ENCODE results near the gene ALDH1B1. TPM values are rescaled to one million over a fixed set of nuclear protein-coding genes. Genes with fewer than 3 reads are reported as not detected.

Gene ALDH1B1
- total RNA-seq (10 to 100 TPM; 15.5 to 46.8 (median 19.5) TPM), polyA plus RNA-seq (10 to 100 TPM in 1 of 3 donors, 1 to 10 TPM in 2; 4.4 to 41.4 (median 6.2) TPM)
- long read RNA-seq, donor 1, transcript ALDH1B1-201 (2 exons, 3,066 nt): major isoform, 28 of 28 reads
- long read RNA-seq, donor 1, partial matches to known transcripts: 0 of 28 reads
- long read RNA-seq, donor 1, other reads (novel, unspliced or antisense): 0 of 28 reads
- long read RNA-seq, donor 2, transcript ALDH1B1-201 (2 exons, 3,066 nt): major isoform, 8 of 8 reads
- long read RNA-seq, donor 2, partial matches to known transcripts: 0 of 8 reads
- long read RNA-seq, donor 2, other reads (novel, unspliced or antisense): 0 of 8 reads
- long read RNA-seq, donor 3, transcript ALDH1B1-201 (2 exons, 3,066 nt): major isoform, 18 of 18 reads
- long read RNA-seq, donor 3, partial matches to known transcripts: 0 of 18 reads
- long read RNA-seq, donor 3, other reads (novel, unspliced or antisense): 0 of 18 reads
- long read RNA-seq, donor 4, transcript ALDH1B1-201 (2 exons, 3,066 nt): major isoform, 13 of 15 reads
- long read RNA-seq, donor 4, partial matches to known transcripts: 0 of 15 reads
- long read RNA-seq, donor 4, other reads (novel, unspliced or antisense): 2 of 15 reads
- long read RNA-seq, donor 5, transcript ALDH1B1-201 (2 exons, 3,066 nt): major isoform, 63 of 70 reads
- long read RNA-seq, donor 5, partial matches to known transcripts: 0 of 70 reads
- long read RNA-seq, donor 5, other reads (novel, unspliced or antisense): 6 of 70 reads
- long read RNA-seq, donor 6, transcript ALDH1B1-201 (2 exons, 3,066 nt): major isoform, 5 of 9 reads
- long read RNA-seq, donor 6, partial matches to known transcripts: 0 of 9 reads
- long read RNA-seq, donor 6, other reads (novel, unspliced or antisense): 4 of 9 reads
- long read RNA-seq, donor 7, transcript ALDH1B1-201 (2 exons, 3,066 nt): major isoform, 16 of 17 reads
- long read RNA-seq, donor 7, partial matches to known transcripts: 0 of 17 reads
- long read RNA-seq, donor 7, other reads (novel, unspliced or antisense): 0 of 17 reads
- long read RNA-seq, donor 8, transcript ALDH1B1-201 (2 exons, 3,066 nt): major isoform, 32 of 32 reads
- long read RNA-seq, donor 8, partial matches to known transcripts: 0 of 32 reads
- long read RNA-seq, donor 8, other reads (novel, unspliced or antisense): 0 of 32 reads
- long read RNA-seq, donor 9, transcript ALDH1B1-201 (2 exons, 3,066 nt): major isoform, 15 of 53 reads
- long read RNA-seq, donor 9, partial matches to known transcripts: 38 of 53 reads
- long read RNA-seq, donor 9, other reads (novel, unspliced or antisense): 0 of 53 reads
- long read RNA-seq, donor 10, transcript ALDH1B1-201 (2 exons, 3,066 nt): major isoform, 15 of 17 reads
- long read RNA-seq, donor 10, partial matches to known transcripts: 0 of 17 reads
- long read RNA-seq, donor 10, other reads (novel, unspliced or antisense): 0 of 17 reads

DNA sequence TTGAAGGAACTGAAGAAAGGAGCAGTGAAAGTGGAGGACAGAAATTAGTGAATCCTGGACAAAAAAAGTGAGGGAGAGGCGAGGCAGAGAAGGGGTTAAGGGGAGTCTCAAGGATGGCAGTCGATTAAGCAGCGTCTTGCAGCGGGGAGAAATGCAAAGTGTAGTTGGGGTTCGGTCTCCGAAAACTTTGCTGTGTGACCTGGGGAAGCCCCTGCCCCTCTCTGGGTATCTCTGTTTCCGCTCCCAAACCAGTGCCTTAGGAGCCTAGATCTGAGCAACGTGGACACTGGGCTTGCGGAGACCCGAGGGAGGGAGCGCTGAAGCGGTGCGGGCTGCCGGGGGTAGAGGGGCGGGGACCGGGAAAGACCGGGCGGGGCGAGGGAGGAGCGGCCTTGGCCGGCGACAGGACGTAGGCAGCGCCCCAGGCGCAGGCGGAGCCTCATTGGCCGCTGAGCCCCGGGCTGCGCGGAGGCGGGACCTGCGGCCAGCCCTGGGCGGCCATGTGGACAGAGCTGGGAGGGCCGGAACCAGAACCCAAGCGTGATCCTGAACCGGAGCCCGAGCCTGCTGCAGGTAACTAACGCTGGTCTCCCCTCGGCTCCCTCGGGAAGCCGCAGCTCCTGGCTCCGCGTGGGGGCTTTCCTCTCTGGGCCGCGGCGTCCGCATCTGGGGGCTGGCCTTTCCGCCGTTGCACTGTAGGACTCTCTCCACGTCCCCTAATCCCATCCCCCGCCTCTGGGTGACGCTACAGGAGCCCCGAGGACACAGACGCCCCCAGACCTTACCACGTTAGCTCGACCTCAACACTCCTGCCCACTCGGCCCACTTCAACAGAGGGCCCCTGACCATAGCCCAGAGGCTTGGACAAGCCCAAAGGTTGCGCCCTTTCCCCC is at the start of gene ALDH1B1:
TSS of gene ALDH1B1 (plus strand) at position 468 of the 893 bp plus-strand sequence. CDS start 3,047 bp downstream, outside the sequence.
- Histone ChIP-seq H3K4me1 (replicated peaks in 1 of 2) (peaks cover 8 to 11% of the 10 kb centered on the region in 2 donors), H3K36me3 (replicated peaks in 1 of 2) (no peaks in the 10 kb centered on the region), H3K27me3 (no peaks in the 10 kb centered on the region), H3K4me3 (peak within 1 kb of the TSS; percentile 28 to 89 (median 60)), H3K9me3 (replicated peaks in 1 of 3) (no peaks in the 10 kb centered on the region), H3K27ac (peak within 1 kb of the TSS in 2 of 5 donors; percentile 33 to 57)
- peak; percentile 85 to 90 (median 89) for DNase-seq
- TF ChIP-seq POLR2A (IDR thresholded peaks at IDR 0.05): peak in 1 of 2 donors; percentile 64
- TF ChIP-seq CTCF (IDR thresholded peaks at IDR 0.05): peak in 2 of 6 experiments; percentile 7 to 22
- WGBS, 4 donors: 0 to 2% (median 0%) methylated on average over 9 to 58 of the region's 58 CpGs
- intact Hi-C loops (cut with DNase I): no loop called here

GRCh38 chr9:38343037-38343436 is 49.5 kb upstream of the ALDH1B1 start:
- no peak for DNase-seq
- peaks cover 4 to 8% of the 10 kb centered on the region in 2 donors for H3K4me1 ChIP-seq (replicated peaks in 1 of 2)
- no peak overlapping the region for H3K4me3 ChIP-seq
- WGBS, 4 donors: 67 to 98% (median 92%) methylated on average over 3 of the region's 3 CpGs
- no peak overlapping the region for H3K27ac ChIP-seq
- H3K9me3 ChIP-seq (replicated peaks in 1 of 3): no peaks in the 10 kb centered on the region
- intact Hi-C loops (cut with DNase I): no loop called here
- no peaks in the 10 kb centered on the region for H3K27me3 ChIP-seq
- no peaks in the 10 kb centered on the region for H3K36me3 ChIP-seq (replicated peaks in 1 of 2)
- no peak for TF ChIP-seq CTCF (IDR thresholded peaks at IDR 0.05)
- TF ChIP-seq POLR2A (IDR thresholded peaks at IDR 0.05): no peak

DNA sequence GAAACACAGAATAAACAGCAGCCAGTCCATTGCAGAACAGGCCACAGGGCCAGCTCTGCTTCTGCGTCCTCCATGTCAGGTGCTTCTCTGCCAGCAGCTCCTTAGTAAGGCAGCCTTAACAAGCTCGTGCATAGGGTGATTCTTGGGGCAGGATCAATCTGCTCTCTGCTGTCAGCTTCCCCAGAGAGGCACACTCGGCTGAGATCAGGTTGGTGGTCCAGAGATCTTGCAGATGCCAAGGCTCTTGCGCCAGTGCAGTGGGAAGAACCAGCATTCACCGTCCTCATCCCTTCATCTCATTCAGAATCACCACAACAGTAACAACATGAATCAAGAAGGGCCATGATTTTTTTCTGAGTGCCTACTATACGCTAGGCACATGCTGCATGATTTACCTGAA is 49.0 kb upstream of the ALDH1B1 start:
- Histone ChIP-seq H3K27me3 (no peaks in the 10 kb centered on the region), H3K36me3 (replicated peaks in 1 of 2) (no peaks in the 10 kb centered on the region), H3K9me3 (replicated peaks in 1 of 3) (no peaks in the 10 kb centered on the region), H3K4me1 (replicated peaks in 1 of 2) (peaks cover 4 to 8% of the 10 kb centered on the region in 2 donors), H3K4me3 (no peak overlapping the region), H3K27ac (no peak overlapping the region)
- TF ChIP-seq POLR2A (IDR thresholded peaks at IDR 0.05): no peak
- TF ChIP-seq CTCF (IDR thresholded peaks at IDR 0.05): no peak
- DNase-seq: no peak
- WGBS, 4 donors: 83 to 95% (median 90%) methylated on average over 5 to 6 of the region's 6 CpGs
- intact Hi-C loops (cut with DNase I): no loop called here
